ENCODE data around the gene HSD17B12. TPM values are rescaled to one million over a fixed set of nuclear protein-coding genes. Genes with fewer than 3 reads are reported as not detected.

The HSD17B12 gene
- polyA plus RNA-seq, 4 donors = 78.6 to 89.6 (median 85.2) TPM

GRCh38 chr11:43687120-43687791, 6.7 kb downstream of the HSD17B12 start:
- no peak for DNase-seq (ENCODE audit: low read depth in 4 of 4, low spot score in 2 of 4)

DNA sequence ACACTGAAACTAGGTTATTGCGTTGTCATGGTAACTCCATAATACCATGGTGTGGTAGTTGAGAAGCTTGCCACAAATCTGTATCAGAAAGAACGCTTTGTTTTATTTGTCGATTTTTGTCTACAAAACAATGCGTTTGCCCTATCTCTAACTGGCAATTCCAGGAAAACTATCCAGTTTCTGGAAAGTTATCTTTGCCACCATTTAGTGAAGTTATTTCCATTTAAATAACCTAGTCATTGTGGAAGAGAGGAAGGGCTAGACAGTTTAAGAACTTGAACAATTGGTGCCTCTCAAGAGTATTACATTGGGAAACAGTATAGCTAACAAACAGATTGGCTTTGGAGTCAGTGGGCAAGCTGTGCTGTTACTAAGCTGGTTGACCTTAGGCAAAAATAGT, 7.9 kb downstream of the HSD17B12 start:
- DNase-seq (ENCODE audit: low read depth in 4 of 4, low spot score in 2 of 4) = no peak

DNA sequence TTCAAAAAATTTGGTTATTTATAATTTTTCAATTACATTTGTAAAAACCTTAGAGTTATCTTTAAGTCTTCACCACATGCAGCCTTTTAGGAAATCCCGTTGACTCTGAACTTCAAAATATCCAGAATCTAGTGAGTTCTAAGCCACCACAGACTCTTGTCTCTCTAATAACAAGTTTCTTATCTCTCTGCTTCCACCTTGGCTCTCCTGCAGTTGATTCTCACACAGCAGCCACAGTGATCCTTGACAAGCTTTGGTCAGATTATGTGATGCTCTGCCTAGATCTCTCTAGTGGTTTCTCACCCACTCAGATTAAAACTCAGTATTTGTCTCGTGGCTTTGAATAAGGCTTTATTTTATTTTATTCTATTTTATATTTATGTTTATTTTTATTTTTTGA, 8.6 kb downstream of the HSD17B12 start:
- DNase-seq (ENCODE audit: low read depth in 4 of 4, low spot score in 2 of 4) = no peak

- DNase-seq (ENCODE audit: low read depth in 4 of 4, low spot score in 2 of 4) = no peak
Measured at GRCh38 chr11:43690929-43691725, 10.6 kb downstream of the HSD17B12 start.

- DNase-seq (ENCODE audit: low read depth in 4 of 4, low spot score in 2 of 4) = no peak
Measured at GRCh38 chr11:43691806-43692205, 11.3 kb downstream of the HSD17B12 start.

GRCh38 chr11:43693069-43693468, 12.5 kb downstream of the HSD17B12 start:
- no peak for DNase-seq (ENCODE audit: low read depth in 4 of 4, low spot score in 2 of 4)

DNA sequence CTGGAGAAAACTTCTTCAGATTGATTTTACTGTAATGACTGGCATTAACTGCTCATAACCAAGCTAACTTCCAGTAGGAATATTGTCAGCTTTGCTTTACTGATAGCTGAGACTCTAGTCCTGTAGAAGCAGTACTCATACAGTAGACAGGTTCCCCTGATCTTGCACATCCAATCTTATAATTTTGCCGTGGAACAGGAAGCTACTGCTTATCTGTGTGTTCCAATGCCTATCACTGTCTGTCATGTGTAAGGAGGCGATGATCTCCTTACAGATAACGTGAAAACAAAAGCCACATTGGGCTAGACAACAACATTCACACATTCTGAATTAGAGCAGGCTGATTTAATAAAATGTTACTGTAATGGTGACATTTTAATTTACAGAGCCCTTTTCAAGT, 13.2 kb downstream of the HSD17B12 start:
- no peak for DNase-seq (ENCODE audit: low read depth in 4 of 4, low spot score in 2 of 4)

DNA sequence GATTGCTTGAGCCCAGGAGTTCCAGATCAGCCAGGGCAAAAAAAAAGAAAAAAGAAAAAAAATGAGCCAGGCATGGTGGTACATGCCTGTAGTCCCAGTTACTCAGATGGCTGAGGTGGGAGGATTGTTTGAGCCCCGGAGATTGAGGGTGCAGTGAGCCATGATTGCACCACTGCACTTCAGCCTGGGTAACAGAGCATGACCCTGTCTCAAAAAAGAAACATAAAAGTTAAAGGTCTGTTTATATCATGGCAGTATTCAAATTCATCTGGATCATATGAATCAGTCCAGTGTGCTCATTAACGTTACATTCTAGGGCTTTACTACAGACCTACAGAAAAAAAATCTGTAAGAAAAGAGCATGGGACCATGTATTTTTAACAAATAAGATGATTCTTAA, 13.9 kb downstream of the HSD17B12 start:
- no peak for DNase-seq (ENCODE audit: low read depth in 4 of 4, low spot score in 2 of 4)

- no peak for DNase-seq (ENCODE audit: low read depth in 4 of 4, low spot score in 2 of 4)
Measured at GRCh38 chr11:43697679-43698078, 17.1 kb downstream of the HSD17B12 start.

DNA sequence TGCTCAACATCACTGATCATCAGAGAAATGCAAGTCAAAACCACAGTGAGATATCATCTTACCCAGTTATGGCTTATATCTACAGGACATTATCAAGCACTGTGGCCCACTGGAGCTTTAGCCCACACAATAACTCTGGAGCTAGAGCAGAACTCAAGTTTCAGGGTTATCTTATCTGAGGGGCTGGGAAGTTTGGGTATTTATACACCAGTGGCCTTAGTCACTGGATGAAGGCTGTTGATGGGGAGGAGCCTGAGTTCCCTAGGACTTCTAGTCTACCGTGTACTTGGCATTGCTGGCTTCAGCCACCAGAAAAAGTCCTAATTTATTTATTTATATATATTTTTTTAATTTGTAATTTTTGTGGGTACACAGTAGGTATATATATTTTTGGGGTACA, 19.3 kb downstream of the HSD17B12 start:
- no peak for DNase-seq (ENCODE audit: low read depth in 4 of 4, low spot score in 2 of 4)

DNA sequence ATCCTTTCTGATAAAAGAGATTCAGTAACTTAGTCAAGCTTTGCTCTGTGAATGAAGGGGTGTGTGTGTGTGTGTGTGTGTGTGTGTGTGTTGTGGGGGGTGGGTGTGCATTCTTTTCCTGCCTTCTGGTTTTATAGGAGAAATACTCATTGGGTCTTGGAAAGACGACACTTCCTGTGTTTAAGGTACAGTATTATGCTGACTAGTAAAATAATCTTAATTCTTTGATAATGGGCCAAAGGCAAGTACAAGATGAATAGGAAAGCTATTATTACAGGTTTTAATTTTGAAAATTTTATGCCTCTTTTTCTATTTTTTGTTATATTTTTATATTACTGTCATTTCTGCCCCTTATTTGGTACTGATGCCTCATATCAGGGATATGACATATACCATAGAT, 26.1 kb downstream of the HSD17B12 start:
- DNase-seq (ENCODE audit: low read depth in 4 of 4, low spot score in 2 of 4) = no peak

- no peak for DNase-seq (ENCODE audit: low read depth in 4 of 4, low spot score in 2 of 4)
Measured at GRCh38 chr11:43708776-43709175, 28.2 kb downstream of the HSD17B12 start.

GRCh38 chr11:43709689-43710088, 29.2 kb downstream of the HSD17B12 start:
- DNase-seq (ENCODE audit: low read depth in 4 of 4, low spot score in 2 of 4) = no peak

GRCh38 chr11:43712676-43713075, 32.1 kb downstream of the HSD17B12 start:
- DNase-seq (ENCODE audit: low read depth in 4 of 4, low spot score in 2 of 4) = no peak

DNA sequence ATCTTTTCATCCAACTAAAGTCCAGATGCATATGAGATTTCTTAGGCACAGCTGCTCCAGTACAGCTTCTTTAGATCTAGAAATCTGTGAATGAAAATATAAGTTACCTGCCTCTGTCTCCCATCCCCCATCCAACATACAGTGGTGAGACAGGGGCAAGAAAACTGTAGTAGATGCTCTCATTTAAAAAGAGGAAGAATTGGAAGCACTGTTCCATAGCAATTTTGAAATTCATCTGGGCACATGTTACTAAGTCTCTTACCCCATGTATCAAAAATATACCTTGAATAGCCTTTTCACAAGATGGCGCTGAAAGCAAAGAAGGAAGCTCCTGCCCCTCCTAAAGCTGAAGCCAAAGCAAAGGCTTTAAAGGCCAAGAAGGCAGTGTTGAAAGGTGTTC, 37.8 kb downstream of the HSD17B12 start:
- DNase-seq (ENCODE audit: low read depth in 4 of 4, low spot score in 2 of 4) = no peak

- no peak for DNase-seq (ENCODE audit: low read depth in 4 of 4, low spot score in 2 of 4)
Measured at GRCh38 chr11:43723617-43724016, 43.1 kb downstream of the HSD17B12 start.

DNA sequence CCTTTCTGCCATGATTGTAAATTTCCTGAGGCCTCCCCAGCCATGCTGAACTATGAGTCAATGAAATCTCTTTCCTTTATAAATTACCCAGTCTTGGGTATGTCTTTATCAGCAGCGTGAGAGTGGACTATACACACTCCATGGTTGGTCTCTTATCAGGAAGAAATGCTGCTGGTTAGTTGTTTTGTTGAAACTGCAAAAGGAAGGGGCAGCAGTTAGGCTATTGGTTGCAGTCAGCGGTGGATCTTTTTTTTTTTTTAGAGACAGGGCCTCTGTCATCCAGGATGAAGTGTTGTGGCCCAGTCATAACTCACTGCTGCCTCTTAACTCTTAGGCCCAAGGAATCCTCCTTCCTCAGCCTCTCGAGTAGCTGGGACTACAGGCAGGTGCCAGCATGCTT, 51.7 kb downstream of the HSD17B12 start:
- no peak for DNase-seq (ENCODE audit: low read depth in 4 of 4, low spot score in 2 of 4)

DNA sequence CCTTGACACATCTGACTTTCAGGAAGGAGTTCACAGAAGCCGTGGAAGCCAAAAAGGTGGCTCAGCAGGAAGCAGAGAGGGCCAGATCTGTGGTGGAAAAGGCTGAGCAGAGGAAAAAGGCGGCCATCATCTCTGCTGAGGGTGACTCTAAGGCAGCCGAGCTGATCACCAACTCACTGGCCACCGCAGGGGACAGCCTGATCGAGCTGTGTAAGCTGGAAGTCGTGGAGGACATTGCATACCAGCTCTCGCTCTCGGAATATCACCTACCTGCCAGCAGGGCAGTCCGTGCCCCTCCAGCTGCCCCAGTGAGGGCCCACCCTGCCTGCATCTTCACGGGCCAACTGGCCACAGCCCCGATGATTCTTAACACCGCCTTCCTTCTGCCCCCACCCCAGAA, 53.7 kb downstream of the HSD17B12 start:
- no peak for DNase-seq (ENCODE audit: low read depth in 4 of 4, low spot score in 2 of 4)

DNA sequence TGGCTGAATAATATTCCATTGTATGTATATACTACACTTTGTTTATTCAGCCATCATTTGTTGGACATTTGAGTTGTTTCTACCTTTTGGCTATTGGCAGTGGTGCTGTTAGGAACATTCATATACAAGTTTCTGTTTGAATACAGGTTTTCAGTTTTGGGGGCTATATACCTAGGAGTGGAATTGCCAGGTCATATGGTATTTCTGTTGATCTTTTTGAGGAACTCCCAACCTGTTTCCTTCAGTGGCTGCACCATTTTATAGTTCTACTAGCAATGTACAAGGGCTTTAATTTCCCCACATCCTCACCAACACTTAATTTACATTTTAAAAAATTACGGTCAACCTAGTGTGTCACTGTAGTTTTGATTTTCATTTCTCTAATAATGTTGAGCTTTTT, 54.6 kb downstream of the HSD17B12 start:
- DNase-seq (ENCODE audit: low read depth in 4 of 4, low spot score in 2 of 4) = no peak

DNA sequence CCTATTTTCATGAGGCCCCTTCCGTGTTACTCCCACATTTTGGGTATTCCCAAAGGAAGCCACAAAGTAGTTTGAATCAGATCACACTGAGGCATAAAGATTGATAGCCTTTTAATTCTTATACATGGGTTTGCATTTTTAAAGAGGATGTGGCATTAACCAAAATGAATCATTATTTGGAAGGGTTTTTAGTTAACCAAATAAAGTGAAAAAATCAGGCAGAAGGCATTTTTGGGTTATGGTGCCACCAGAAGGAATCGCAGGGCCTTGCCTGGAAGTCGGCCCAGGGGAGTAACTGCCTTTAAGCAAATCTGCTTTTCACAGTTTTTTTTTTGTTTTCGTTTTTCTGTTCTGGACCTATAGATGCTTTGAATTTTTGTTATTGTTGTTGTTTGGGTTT, 55.4 kb downstream of the HSD17B12 start:
- DNase-seq (ENCODE audit: low read depth in 4 of 4, low spot score in 2 of 4) = no peak

DNA sequence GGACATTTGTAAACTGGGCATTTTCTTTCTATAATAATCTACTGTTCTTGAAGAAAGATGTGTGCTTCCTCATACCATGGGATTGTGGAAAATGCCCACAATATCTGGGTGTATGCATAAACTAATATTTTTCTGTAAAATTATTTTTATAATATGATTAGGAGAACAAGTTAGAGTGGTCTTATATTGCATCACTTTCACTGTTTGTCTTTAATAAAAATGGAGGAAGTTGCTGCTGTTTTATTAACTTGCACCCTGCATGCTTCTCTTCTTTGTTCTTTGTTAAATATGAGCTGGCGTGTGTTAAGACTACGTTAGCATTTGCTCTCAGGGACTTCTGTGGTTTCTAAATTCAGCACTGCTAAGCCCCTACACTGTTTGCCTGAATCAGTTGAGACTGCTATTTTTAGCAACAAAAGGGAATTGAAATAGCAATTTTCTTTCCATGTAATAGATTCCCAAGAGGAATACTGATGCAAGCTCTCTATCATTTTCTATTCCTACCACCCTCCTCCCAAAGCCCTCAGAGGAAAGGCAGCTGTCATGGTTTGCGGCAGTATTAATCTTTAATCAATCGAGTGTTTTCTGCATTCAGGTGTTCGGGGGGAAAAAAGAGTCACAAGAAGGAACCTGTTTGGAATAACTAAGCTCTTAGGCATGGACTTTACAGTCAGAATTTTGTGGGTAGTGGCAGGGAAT, 56.1 kb downstream of the HSD17B12 start:
- no peak for DNase-seq (ENCODE audit: low read depth in 4 of 4, low spot score in 2 of 4)

DNA sequence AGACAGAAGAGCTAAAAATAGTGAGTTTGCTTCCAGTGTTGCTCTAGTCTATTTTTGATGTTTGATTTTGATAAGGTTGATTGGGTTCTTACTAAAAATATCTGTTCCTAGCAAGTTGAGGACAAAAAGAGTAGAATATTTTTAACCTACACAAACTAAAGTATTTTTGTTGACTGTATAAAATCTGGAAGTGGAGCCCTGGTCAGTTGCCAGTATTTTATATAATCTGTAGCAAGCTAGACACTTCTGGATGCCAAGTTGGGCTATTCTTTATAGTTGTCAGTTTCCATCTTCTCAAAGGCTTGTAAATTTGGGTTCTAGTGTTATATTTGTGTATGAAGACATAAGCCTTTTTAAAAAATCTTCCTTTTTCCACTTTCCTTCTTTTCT, 56.7 kb downstream of the HSD17B12 start:
- DNase-seq (ENCODE audit: low read depth in 4 of 4, low spot score in 2 of 4) = no peak

All from left renal cortex interstitium (tissue), 4 donors.